Transverse colon (tissue), 4 donors: ENCODE measurements around the gene FIBCD1. TPM values are rescaled to one million over a fixed set of nuclear protein-coding genes. Genes with fewer than 3 reads are reported as not detected.

Source experiments
- DNase-seq: peaks from one replicate; pipeline ENCODE4 v3.0.0-alpha.2; 2019
- H3K27ac ChIP-seq, 4 donors: fragments of 200-600 bp; sonication (generic); 2 replicates each; pipeline ENCODE4 v1.5.1; 2016 to 2018; ENCODE audit warnings: inconsistent platforms in 4 of 4
- H3K27me3 ChIP-seq: fragments of 200-600 bp; sonication (generic); 2 replicates; pipeline ENCODE4 v1.5.1; 2017; ENCODE audit warnings: inconsistent platforms
- H3K36me3 ChIP-seq, 4 donors: fragments of 200-600 bp; sonication (generic); 2 replicates each; pipeline ENCODE4 v1.5.1; 2017 to 2019; ENCODE audit warnings: inconsistent platforms in 4 of 4
- H3K4me1 ChIP-seq, 4 donors: fragments of 200-600 bp; sonication (generic); 2 replicates each; pipeline ENCODE4 v1.5.1; 2017 to 2020; ENCODE audit warnings: inconsistent platforms in 4 of 4
- H3K4me3 ChIP-seq, 4 donors: fragments of 200-600 bp; sonication (generic); 1 replicate in 1 of 4; 2 replicates in 3 of 4; pipeline versions ENCODE4 v1.5.1 to v1.6.1; 2017 to 2019; ENCODE audit warnings: inconsistent platforms in 4 of 4
- H3K9me3 ChIP-seq, 2 donors: fragments of 200-600 bp; sonication (generic); 2 replicates each; pipeline ENCODE4 v1.5.1; 2017 to 2019; ENCODE audit warnings: inconsistent platforms in 2 of 2
- CTCF ChIP-seq, 5 experiments: fragments of 200-600 bp in 3 of 5; fragments of 450-650 bp in 2 of 5; sonication (generic) in 3 of 5; IDR thresholded peaks; 1 replicate in 2 of 5; 2 replicates in 3 of 5; pipeline ENCODE4 v1.5.1; 2016 to 2017; ENCODE audit warnings: antibody characterized with exemption in 5 of 5, inconsistent platforms in 3 of 5, mild to moderate bottlenecking in 2 of 5, moderate library complexity in 1 of 5
- EP300 ChIP-seq: sonication (generic); formaldehyde crosslinking; IDR thresholded peaks from one replicate; pipeline ENCODE4 v1.6.1; 2017; ENCODE audit warnings: antibody characterized with exemption, low read depth
- POLR2A ChIP-seq: fragments of 450-650 bp; IDR thresholded peaks from one replicate; pipeline ENCODE4 v1.6.1; 2016; ENCODE audit warnings: antibody characterized with exemption, mild to moderate bottlenecking, moderate library complexity
- POLR2AphosphoS5 ChIP-seq, 3 donors: sonication (generic); formaldehyde crosslinking; IDR thresholded peaks; one replicate each; pipeline ENCODE4 v1.6.1; 2016; ENCODE audit warnings: antibody characterized with exemption in 3 of 3
- WGBS, 2 donors: methylation state at CpG; one replicate each; pipeline ENCODE4 v1.1.5; 2018; ENCODE audit warnings: low coverage in 1 of 2; 5-methylcytosine and 5-hydroxymethylcytosine counted together
- in situ Hi-C, 4 donors: fragments of 200-750 bp; cut with MboI; loops; one replicate each; pipeline versions ENCODE4 v1.15.0 to v1.15.1; 2017; ENCODE audit warnings: low sequenced_read_pairs in 3 of 4, low pct_ligation_motif_present in 1 of 4, low pct_unique_long_range_greater_than_20kb in 1 of 4
- intact Hi-C: fragments of 100-400 bp; cut with DNase I; formaldehyde crosslinking; loops from one replicate; pipeline ENCODE4 v1.15.1; 2023; ENCODE audit warnings: low total_unique reads
- total RNA-seq, 4 donors: library from RNA; depleted of rRNA; stranded (reverse); fragments of >200 nt; gene quantifications; one replicate each; pipeline ENCODE4 v1.1.0, GENCODE V29; 2016

The FIBCD1 gene
- total RNA-seq, result 10 to 100 TPM in 1 of 4 donors, 1 to 10 TPM in 2, not detected in 1; 1.6 to 54.7 (median 3.3) TPM

DNA sequence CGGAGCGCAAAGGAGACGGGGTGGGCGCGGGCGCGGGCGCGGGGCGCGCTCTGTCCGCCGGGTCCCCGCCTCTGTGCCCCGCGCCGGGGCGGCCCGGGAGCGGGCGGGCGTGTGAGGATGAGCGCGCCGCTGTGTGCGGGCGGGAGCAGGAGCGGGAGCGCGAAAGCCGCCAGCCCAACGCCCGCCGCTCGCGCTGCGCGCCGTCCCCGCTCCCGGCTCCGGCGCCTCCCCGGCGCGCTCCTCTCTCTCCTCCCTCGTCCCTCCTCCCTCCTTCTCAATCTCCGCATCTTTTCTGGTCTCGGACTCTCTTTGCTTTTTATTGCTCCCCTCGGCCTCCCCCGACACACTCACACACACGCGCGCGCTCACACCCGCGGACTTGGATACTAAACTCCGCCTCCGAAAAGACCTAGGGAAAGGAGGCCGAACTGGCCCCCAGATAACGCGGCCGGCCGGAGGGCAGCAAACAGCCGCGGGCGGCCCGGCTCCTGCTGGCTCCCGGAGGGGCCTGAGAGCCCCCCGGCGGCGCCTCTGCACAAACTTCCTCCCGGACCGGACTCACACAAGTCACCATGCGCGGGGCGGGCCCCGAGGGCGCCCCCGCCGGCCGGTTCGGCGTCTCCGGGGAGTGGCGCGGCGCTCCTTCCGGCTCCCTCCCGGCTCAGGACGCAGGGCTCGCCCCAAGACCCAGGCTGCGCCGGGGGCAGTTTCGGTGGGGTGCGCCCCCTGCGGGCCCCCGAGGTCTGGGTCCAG lies at the start of gene FIBCD1:
Gene FIBCD1 (minus strand): TSS at position 596 of the 753 bp plus-strand sequence. CDS start 640 bp downstream, outside the sequence.
- H3K27me3 ChIP-seq, result peaks cover 81% of the 10 kb centered on the region
- peak; percentile 22 to 33 (median 32) for TF ChIP-seq CTCF (IDR thresholded peaks at IDR 0.05)
- TF ChIP-seq POLR2AphosphoS5 (IDR thresholded peaks at IDR 0.05), result no peak
- TF ChIP-seq EP300, result no peak
- peaks cover 4 to 40% (median 30%) of the 10 kb centered on the region in 4 donors for H3K4me1 ChIP-seq
- in situ Hi-C loops, result no loop called here
- intact Hi-C loops, result no loop called here
- peak within 1 kb of the TSS in 2 of 4 donors; percentile 61 to 84 for H3K27ac ChIP-seq
- H3K4me3 ChIP-seq, result peak within 1 kb of the TSS; percentile 42 to 64 (median 52)
- H3K9me3 ChIP-seq, result no peaks in the 10 kb centered on the region
- H3K36me3 ChIP-seq, result no peaks in the 10 kb centered on the region
- DNase-seq, result peak; percentile 66
- WGBS, 2 donors, result 2% methylated on average over 46 of the region's 98 CpGs; no CpG with 5 or more reads in 1 of the 2 donors

DNA sequence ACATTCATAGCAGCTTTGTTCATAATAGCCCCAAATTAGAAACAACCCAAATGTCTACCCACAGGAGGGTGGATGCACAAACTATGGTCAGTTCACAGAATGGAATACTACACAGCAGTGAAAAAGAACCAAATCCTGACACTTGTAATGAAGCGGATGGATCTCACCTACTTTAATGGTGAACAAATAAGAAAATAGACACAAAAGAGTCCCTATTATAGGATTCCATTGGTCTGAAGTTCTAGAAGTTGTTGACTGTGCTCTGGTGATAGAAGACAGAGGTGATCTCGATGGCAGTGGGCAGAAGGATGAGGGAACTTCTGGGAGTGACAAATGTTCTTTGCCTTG lies 49.3 kb upstream of the FIBCD1 start:
- intact Hi-C loops, result no loop called here
- Histone ChIP-seq H3K27me3 (peaks cover 32% of the 10 kb centered on the region), H3K9me3 (no peaks in the 10 kb centered on the region), H3K4me1 (no peaks in the 10 kb centered on the region), H3K4me3 (no peak overlapping the region), H3K36me3 (no peaks in the 10 kb centered on the region), H3K27ac (no peak overlapping the region)
- in situ Hi-C loops, result no loop called here
- 65 to 71% methylated on average over 2 of the region's 2 CpGs for WGBS, 2 donors
- no peak for DNase-seq
- no peak for TF ChIP-seq EP300
- no peak for TF ChIP-seq POLR2AphosphoS5 (IDR thresholded peaks at IDR 0.05)
- TF ChIP-seq POLR2A, result no peak

GRCh38 chr9:130987738-130988399 lies 48.8 kb upstream of the FIBCD1 start:
- no peak overlapping the region for H3K27ac ChIP-seq
- intact Hi-C loops, result no loop called here
- H3K36me3 ChIP-seq, result no peaks in the 10 kb centered on the region
- H3K4me1 ChIP-seq, result no peaks in the 10 kb centered on the region
- no peak for DNase-seq
- no peak overlapping the region for H3K4me3 ChIP-seq
- in situ Hi-C loops, result no loop called here
- no peak for TF ChIP-seq EP300
- peaks cover 32% of the 10 kb centered on the region for H3K27me3 ChIP-seq
- WGBS, 2 donors, result 55 to 59% methylated on average over 6 to 10 of the region's 10 CpGs
- no peaks in the 10 kb centered on the region for H3K9me3 ChIP-seq

- intact Hi-C loops, result no loop called here
- Histone ChIP-seq H3K27ac (no peak overlapping the region), H3K4me3 (no peak overlapping the region), H3K36me3 (no peaks in the 10 kb centered on the region), H3K9me3 (no peaks in the 10 kb centered on the region), H3K27me3 (peaks cover 32% of the 10 kb centered on the region), H3K4me1 (no peaks in the 10 kb centered on the region)
- in situ Hi-C loops, result no loop called here
- 68 to 83% methylated on average over 4 to 7 of the region's 7 CpGs for WGBS, 2 donors
- no peak for DNase-seq
- TF ChIP-seq CTCF (IDR thresholded peaks at IDR 0.05) (no peak), POLR2A (no peak)
These were observed 48.0 kb upstream of the FIBCD1 start for GRCh38 chr9:130987054-130987453.

GRCh38 chr9:130986356-130986965 lies 47.4 kb upstream of the FIBCD1 start:
- Histone ChIP-seq H3K4me1 (no peaks in the 10 kb centered on the region), H3K27ac (no peak overlapping the region), H3K4me3 (no peak overlapping the region), H3K36me3 (no peaks in the 10 kb centered on the region), H3K9me3 (no peaks in the 10 kb centered on the region), H3K27me3 (peaks cover 32% of the 10 kb centered on the region)
- DNase-seq, result no peak
- intact Hi-C loops, result no loop called here
- in situ Hi-C loops, result no loop called here
- no peak for TF ChIP-seq POLR2A
- TF ChIP-seq CTCF (IDR thresholded peaks at IDR 0.05), result no peak
- TF ChIP-seq EP300, result no peak
- TF ChIP-seq POLR2AphosphoS5 (IDR thresholded peaks at IDR 0.05), result no peak
- WGBS, 2 donors, result 58 to 63% methylated on average over 3 to 24 of the region's 24 CpGs
